PC-3 (cell line): ENCODE measurements around the gene UNC119B.

ENCODE experiments used
- EZH2 ChIP-seq: fragments of 300-600 bp; sonication (generic); IDR thresholded peaks from one replicate; pipeline ENCODE4 v1.6.1; 2017; ENCODE audit warnings: antibody characterized with exemption, mild to moderate bottlenecking, low read length; ENCODE audit not compliant: unreplicated experiment
- TF ChIP-seq, protein P1 (sequence below): fragments of 300-600 bp; sonication (generic); conservative IDR thresholded peaks from 2 replicates; pipeline ENCODE4 v1.5.1; 2017; ENCODE audit warnings: antibody characterized with exemption, low read depth, mild to moderate bottlenecking, low read length

GRCh38 chr12:120686151-120686689, 24.0 kb upstream of the UNC119B start:
- TF ChIP-seq EZH2: no peak
- TF ChIP-seq, protein P1, sequence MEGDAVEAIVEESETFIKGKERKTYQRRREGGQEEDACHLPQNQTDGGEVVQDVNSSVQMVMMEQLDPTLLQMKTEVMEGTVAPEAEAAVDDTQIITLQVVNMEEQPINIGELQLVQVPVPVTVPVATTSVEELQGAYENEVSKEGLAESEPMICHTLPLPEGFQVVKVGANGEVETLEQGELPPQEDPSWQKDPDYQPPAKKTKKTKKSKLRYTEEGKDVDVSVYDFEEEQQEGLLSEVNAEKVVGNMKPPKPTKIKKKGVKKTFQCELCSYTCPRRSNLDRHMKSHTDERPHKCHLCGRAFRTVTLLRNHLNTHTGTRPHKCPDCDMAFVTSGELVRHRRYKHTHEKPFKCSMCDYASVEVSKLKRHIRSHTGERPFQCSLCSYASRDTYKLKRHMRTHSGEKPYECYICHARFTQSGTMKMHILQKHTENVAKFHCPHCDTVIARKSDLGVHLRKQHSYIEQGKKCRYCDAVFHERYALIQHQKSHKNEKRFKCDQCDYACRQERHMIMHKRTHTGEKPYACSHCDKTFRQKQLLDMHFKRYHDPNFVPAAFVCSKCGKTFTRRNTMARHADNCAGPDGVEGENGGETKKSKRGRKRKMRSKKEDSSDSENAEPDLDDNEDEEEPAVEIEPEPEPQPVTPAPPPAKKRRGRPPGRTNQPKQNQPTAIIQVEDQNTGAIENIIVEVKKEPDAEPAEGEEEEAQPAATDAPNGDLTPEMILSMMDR: no peak
